Stimulated activated naive CD8-positive, alpha-beta T cell treated with anti-CD3 and anti-CD28 coated beads, Interleukin-15, amount 100 ng/mL, for 72 hours (primary cell): Measurements from ENCODE around the gene TTC39C.
"Not testable (repeated sequence)": the region's sequence is repeated elsewhere in the genome, so short reads cannot be mapped to it uniquely, and the experiment has no call there.

Source experiments
- ATAC-seq: fragments of 150-1000 bp; cut with Tn5 transposase; 2 replicates; pipeline ENCODE4 v1.10.0; 2021; ENCODE audit warnings: mild to moderate bottlenecking, moderate library complexity
- DNase-seq, 2 donors: peaks; one replicate each; pipeline ENCODE4 v3.0.0; 2021 to 2022
- H3K27ac Mint-ChIP-seq, 2 donors: one replicate each; pipeline ENCODE4 v1.8.0; 2022; ENCODE audit warnings: mild to moderate bottlenecking in 2 of 2, mixed read lengths in 2 of 2, moderate library complexity in 2 of 2
- H3K27me3 Mint-ChIP-seq: one replicate; pipeline ENCODE4 v1.8.0; 2022; ENCODE audit warnings: mixed read lengths
- H3K4me1 Mint-ChIP-seq: one replicate; pipeline ENCODE4 v1.8.0; 2022; ENCODE audit warnings: mild to moderate bottlenecking, mixed read lengths
- H3K4me3 Mint-ChIP-seq, 2 donors: one replicate each; pipeline ENCODE4 v1.8.0; 2022; ENCODE audit warnings: mild to moderate bottlenecking in 2 of 2, mixed read lengths in 2 of 2, moderate library complexity in 1 of 2
- H3K9me3 Mint-ChIP-seq, 2 donors: one replicate each; pipeline ENCODE4 v1.8.0; 2022; ENCODE audit warnings: mixed read lengths in 2 of 2

Gene TTC39C

GRCh38 chr18:24051031-24051947, 36.7 kb downstream of the TTC39C start:
- Mint-ChIP-seq H3K27ac (peak overlapping the region; percentile 12 to 89), H3K27me3 (no peaks in the 10 kb centered on the region), H3K4me3 (peak overlapping the region; percentile 49 to 65), H3K4me1 (peaks cover 84% of the 10 kb centered on the region), H3K9me3 (no peaks in the 10 kb centered on the region)
- ATAC-seq, result peak; percentile 74
- DNase-seq, result peak; percentile 24 to 51

- no peak for ATAC-seq
- peak overlapping the region; percentile 12 to 89 for H3K27ac Mint-ChIP-seq
- no peaks in the 10 kb centered on the region for H3K9me3 Mint-ChIP-seq
- DNase-seq, result no peak
- H3K27me3 Mint-ChIP-seq, result no peaks in the 10 kb centered on the region
- peak overlapping the region; percentile 49 to 65 for H3K4me3 Mint-ChIP-seq
- peaks cover 92% of the 10 kb centered on the region for H3K4me1 Mint-ChIP-seq
Measured at GRCh38 chr18:24052053-24052452, 37.5 kb downstream of the TTC39C start.

GRCh38 chr18:24053211-24053610, 38.7 kb downstream of the TTC39C start:
- peaks cover 91% of the 10 kb centered on the region for H3K4me1 Mint-ChIP-seq
- H3K4me3 Mint-ChIP-seq, result peak overlapping the region; percentile 27 to 64
- no peak for DNase-seq
- no peaks in the 10 kb centered on the region for H3K9me3 Mint-ChIP-seq
- no peaks in the 10 kb centered on the region for H3K27me3 Mint-ChIP-seq
- peak overlapping the region in 1 of 2 donors; percentile 2 for H3K27ac Mint-ChIP-seq
- ATAC-seq, result peak; percentile 34

- Mint-ChIP-seq H3K27me3 (no peaks in the 10 kb centered on the region), H3K27ac (no peak overlapping the region), H3K9me3 (no peaks in the 10 kb centered on the region), H3K4me1 (peaks cover 84% of the 10 kb centered on the region), H3K4me3 (peak overlapping the region; percentile 15 to 54)
- DNase-seq (peak in 1 of 2 donors; percentile 41), ATAC-seq (peak; percentile 73)
Measured at GRCh38 chr18:24054130-24054529, 39.6 kb downstream of the TTC39C start.

- peak; percentile 46 for ATAC-seq
- peak overlapping the region in 1 of 2 donors; percentile 66 for H3K27ac Mint-ChIP-seq
Measured at GRCh38 chr18:24055009-24055804, 40.7 kb downstream of the TTC39C start.

GRCh38 chr18:24055878-24056277, 41.3 kb downstream of the TTC39C start:
- peaks cover 76% of the 10 kb centered on the region for H3K4me1 Mint-ChIP-seq
- H3K27me3 Mint-ChIP-seq, result no peaks in the 10 kb centered on the region
- DNase-seq, result no peak
- peak overlapping the region; percentile 35 to 67 for H3K4me3 Mint-ChIP-seq
- ATAC-seq, result no peak
- H3K27ac Mint-ChIP-seq, result no peak overlapping the region
- H3K9me3 Mint-ChIP-seq, result no peaks in the 10 kb centered on the region

More at GRCh38 chr18:24055009-24055804, 40.7 kb downstream of the TTC39C start:
- Mint-ChIP-seq H3K4me1 (peaks cover 82% of the 10 kb centered on the region), H3K27me3 (no peaks in the 10 kb centered on the region), H3K4me3 (peak overlapping the region; percentile 61 to 70), H3K9me3 (no peaks in the 10 kb centered on the region)
- no peak for DNase-seq

- H3K4me3 Mint-ChIP-seq, result peak overlapping the region in 1 of 2 donors; percentile 67
- no peaks in the 10 kb centered on the region for H3K27me3 Mint-ChIP-seq
- no peaks in the 10 kb centered on the region for H3K9me3 Mint-ChIP-seq
- DNase-seq, result no peak
- H3K27ac Mint-ChIP-seq, result no peak overlapping the region
- peaks cover 69% of the 10 kb centered on the region for H3K4me1 Mint-ChIP-seq
- no peak for ATAC-seq
Measured at GRCh38 chr18:24056506-24056905, 42.0 kb downstream of the TTC39C start.

GRCh38 chr18:24057804-24058203, 43.2 kb downstream of the TTC39C start:
- no peaks in the 10 kb centered on the region for H3K27me3 Mint-ChIP-seq
- no peak overlapping the region for H3K4me3 Mint-ChIP-seq
- no peak overlapping the region for H3K27ac Mint-ChIP-seq
- DNase-seq, result no peak
- H3K4me1 Mint-ChIP-seq, result peaks cover 69% of the 10 kb centered on the region
- no peaks in the 10 kb centered on the region for H3K9me3 Mint-ChIP-seq
- ATAC-seq, result no peak

- H3K4me3 Mint-ChIP-seq, H3K27me3 Mint-ChIP-seq, H3K9me3 Mint-ChIP-seq, ATAC-seq, DNase-seq: not testable (repeated sequence)
- H3K4me1 Mint-ChIP-seq, result peaks cover 68% of the 10 kb centered on the region
- H3K27ac Mint-ChIP-seq, result peak overlapping the region in 1 of 2 donors; percentile 48
Measured at GRCh38 chr18:24059385-24059784, 44.8 kb downstream of the TTC39C start.

GRCh38 chr18:24060644-24061043, 46.1 kb downstream of the TTC39C start:
- no peaks in the 10 kb centered on the region for H3K9me3 Mint-ChIP-seq
- H3K27ac Mint-ChIP-seq, result no peak overlapping the region
- ATAC-seq (no peak), DNase-seq (no peak)
- no peaks in the 10 kb centered on the region for H3K27me3 Mint-ChIP-seq
- peaks cover 68% of the 10 kb centered on the region for H3K4me1 Mint-ChIP-seq
- H3K4me3 Mint-ChIP-seq, result no peak overlapping the region

- H3K9me3 Mint-ChIP-seq, result no peaks in the 10 kb centered on the region
- no peak for DNase-seq
- no peak overlapping the region for H3K27ac Mint-ChIP-seq
- ATAC-seq, result peak; percentile 78
- H3K4me3 Mint-ChIP-seq, result peak overlapping the region; percentile 49 to 52
- H3K4me1 Mint-ChIP-seq, result peaks cover 67% of the 10 kb centered on the region
- H3K27me3 Mint-ChIP-seq, result no peaks in the 10 kb centered on the region
Measured at GRCh38 chr18:24063121-24063731, 48.7 kb downstream of the TTC39C start.

- Mint-ChIP-seq H3K27me3 (no peaks in the 10 kb centered on the region), H3K9me3 (no peaks in the 10 kb centered on the region), H3K4me1 (peaks cover 69% of the 10 kb centered on the region), H3K4me3 (no peak overlapping the region), H3K27ac (no peak overlapping the region)
- DNase-seq, result no peak
- ATAC-seq, result no peak
Measured at GRCh38 chr18:24064391-24065100, 50.0 kb downstream of the TTC39C start.

GRCh38 chr18:24065906-24066305, 51.4 kb downstream of the TTC39C start:
- Mint-ChIP-seq H3K27me3 (no peaks in the 10 kb centered on the region), H3K4me3 (no peak overlapping the region), H3K4me1 (peaks cover 70% of the 10 kb centered on the region), H3K27ac (no peak overlapping the region), H3K9me3 (no peaks in the 10 kb centered on the region)
- ATAC-seq (peak; percentile 31), DNase-seq (no peak)

GRCh38 chr18:24068945-24069693, 54.6 kb downstream of the TTC39C start:
- H3K9me3 Mint-ChIP-seq, result peaks cover under 1 to 3% of the 10 kb centered on the region in 2 donors

More at GRCh38 chr18:24068945-24069693, 54.6 kb downstream of the TTC39C start:
- H3K4me1 Mint-ChIP-seq, result peaks cover 49% of the 10 kb centered on the region
- no peak for ATAC-seq
- H3K27me3 Mint-ChIP-seq, result no peaks in the 10 kb centered on the region
- DNase-seq, result no peak
- no peak overlapping the region for H3K27ac Mint-ChIP-seq
- no peak overlapping the region for H3K4me3 Mint-ChIP-seq
